ENCODE results near the gene DPYSL3. TPM values are rescaled to one million over a fixed set of nuclear protein-coding genes. Genes with fewer than 3 reads are reported as not detected.

Gene DPYSL3
- total and polyA plus RNA-seq, 5 donors from 2014 or later: 1.1 TPM; not detected in 4

DNA sequence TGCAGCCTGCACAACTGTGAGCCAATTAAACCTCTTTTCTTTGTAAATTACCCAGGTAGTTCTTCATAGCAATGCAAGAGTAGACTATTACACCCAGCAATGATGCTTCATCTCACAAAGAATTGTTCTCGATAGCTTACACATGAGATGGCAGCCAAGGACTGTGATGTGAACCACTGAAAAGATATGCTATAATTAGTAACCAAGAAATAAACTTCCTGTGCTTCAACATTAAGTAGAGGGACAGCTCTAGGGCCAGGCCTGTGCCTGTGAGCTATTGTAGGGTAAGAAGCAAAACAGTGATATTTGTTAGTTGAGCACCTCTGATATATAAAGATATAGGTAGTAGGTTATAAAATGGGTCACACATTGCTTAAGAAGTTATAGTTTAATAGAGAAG, 41.8 kb upstream of the DPYSL3 start:
- H3K36me3 ChIP-seq (ENCODE audit: control insufficient read depth, insufficient read depth, low read length): no peaks in the 10 kb centered on the region
- Mint-ChIP-seq H3K4me1 (no peaks in the 10 kb centered on the region), H3K9me3 (peaks cover 0 to 8% (median 3%) of the 10 kb centered on the region in 7 donors), H3K36me3 (no peaks in the 10 kb centered on the region), H3K27ac (no peak overlapping the region), H3K27me3 (no peaks in the 10 kb centered on the region), H3K4me3 (no peak overlapping the region)
- DNase-seq (no peak), ATAC-seq (ENCODE audit: low read depth in 2 of 2) (no peak)
- H3K27me3 ChIP-seq (ENCODE audit: control insufficient read depth, insufficient read depth, low read length): no peaks in the 10 kb centered on the region
- no peak overlapping the region for H3K27ac ChIP-seq (ENCODE audit: insufficient read depth, low read length, poor library complexity, severe bottlenecking)
- H3K4me1 ChIP-seq (ENCODE audit: control insufficient read depth, insufficient read depth, low read length, poor library complexity, severe bottlenecking): no peaks in the 10 kb centered on the region
- no peaks in the 10 kb centered on the region for H3K9me3 ChIP-seq (ENCODE audit: control insufficient read depth in 2 of 2, low read length in 2 of 2)
- H3K4me3 ChIP-seq (ENCODE audit: low read depth, low read length): no peak overlapping the region

DNA sequence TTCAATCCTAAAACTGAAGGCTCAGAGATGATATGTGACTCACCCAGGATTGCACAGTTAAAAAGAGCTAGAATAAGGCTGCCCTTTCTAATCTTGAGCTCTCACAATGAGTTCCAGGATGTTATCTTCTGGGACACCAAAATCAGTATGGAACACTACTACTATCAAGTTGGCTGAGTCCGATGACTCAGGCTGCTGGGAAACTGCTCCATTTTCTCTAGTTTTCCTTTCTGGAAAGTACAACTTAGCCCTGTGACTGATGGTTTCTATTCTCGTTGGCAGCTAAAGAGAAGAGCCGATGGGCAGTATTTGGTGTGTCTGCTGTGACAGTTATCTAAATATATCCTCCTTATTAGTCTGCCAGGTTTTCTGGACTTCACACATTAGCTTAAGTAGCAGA, 37.9 kb upstream of the DPYSL3 start:
- Mint-ChIP-seq H3K36me3 (no peaks in the 10 kb centered on the region), H3K27me3 (no peaks in the 10 kb centered on the region), H3K4me1 (peaks cover 0 to 4% (median 0%) of the 10 kb centered on the region in 4 donors), H3K4me3 (no peak overlapping the region), H3K9me3 (peaks cover 0 to 8% (median 3%) of the 10 kb centered on the region in 7 donors), H3K27ac (no peak overlapping the region)
- no peak overlapping the region for H3K27ac ChIP-seq (ENCODE audit: insufficient read depth, low read length, poor library complexity, severe bottlenecking)
- no peaks in the 10 kb centered on the region for H3K36me3 ChIP-seq (ENCODE audit: control insufficient read depth, insufficient read depth, low read length)
- H3K4me3 ChIP-seq (ENCODE audit: low read depth, low read length): no peak overlapping the region
- no peaks in the 10 kb centered on the region for H3K4me1 ChIP-seq (ENCODE audit: control insufficient read depth, insufficient read depth, low read length, poor library complexity, severe bottlenecking)
- DNase-seq (no peak), ATAC-seq (ENCODE audit: low read depth in 2 of 2) (no peak)
- no peaks in the 10 kb centered on the region for H3K27me3 ChIP-seq (ENCODE audit: control insufficient read depth, insufficient read depth, low read length)
- no peaks in the 10 kb centered on the region for H3K9me3 ChIP-seq (ENCODE audit: control insufficient read depth in 2 of 2, low read length in 2 of 2)

DNA sequence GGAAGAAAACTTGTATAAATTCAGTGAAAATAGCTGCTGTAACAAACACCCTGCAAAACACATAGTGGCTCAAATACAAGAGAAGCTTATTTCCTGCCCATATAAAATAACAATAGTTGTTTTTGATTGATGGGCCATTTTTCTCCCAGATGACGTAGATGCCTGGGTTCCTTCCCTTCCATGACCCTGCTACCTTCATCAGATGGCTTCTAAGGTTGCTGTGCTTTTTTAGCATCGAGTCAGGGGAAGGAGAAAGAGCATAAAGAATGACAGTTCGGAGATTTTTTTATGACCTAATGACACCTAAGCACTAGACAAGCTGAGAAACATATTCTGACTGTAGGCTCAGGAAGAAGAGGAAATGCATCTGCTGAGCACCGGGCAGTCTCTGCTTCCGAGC, 34.7 kb upstream of the DPYSL3 start:
- Histone ChIP-seq H3K36me3 (ENCODE audit: control insufficient read depth, insufficient read depth, low read length) (no peaks in the 10 kb centered on the region), H3K4me1 (ENCODE audit: control insufficient read depth, insufficient read depth, low read length, poor library complexity, severe bottlenecking) (no peaks in the 10 kb centered on the region), H3K27ac (ENCODE audit: insufficient read depth, low read length, poor library complexity, severe bottlenecking) (no peak overlapping the region), H3K4me3 (ENCODE audit: low read depth, low read length) (no peak overlapping the region), H3K27me3 (ENCODE audit: control insufficient read depth, insufficient read depth, low read length) (no peaks in the 10 kb centered on the region), H3K9me3 (ENCODE audit: control insufficient read depth in 2 of 2, low read length in 2 of 2) (no peaks in the 10 kb centered on the region)
- H3K27me3 Mint-ChIP-seq: no peaks in the 10 kb centered on the region
- no peak overlapping the region for H3K27ac Mint-ChIP-seq
- ATAC-seq (ENCODE audit: low read depth in 2 of 2) (no peak), DNase-seq (no peak)
- H3K9me3 Mint-ChIP-seq: peaks cover 0 to 3% (median 0%) of the 10 kb centered on the region in 7 donors
- peaks cover 0 to 4% (median 0%) of the 10 kb centered on the region in 4 donors for H3K4me1 Mint-ChIP-seq
- no peak overlapping the region for H3K4me3 Mint-ChIP-seq
- H3K36me3 Mint-ChIP-seq: no peaks in the 10 kb centered on the region

DNA sequence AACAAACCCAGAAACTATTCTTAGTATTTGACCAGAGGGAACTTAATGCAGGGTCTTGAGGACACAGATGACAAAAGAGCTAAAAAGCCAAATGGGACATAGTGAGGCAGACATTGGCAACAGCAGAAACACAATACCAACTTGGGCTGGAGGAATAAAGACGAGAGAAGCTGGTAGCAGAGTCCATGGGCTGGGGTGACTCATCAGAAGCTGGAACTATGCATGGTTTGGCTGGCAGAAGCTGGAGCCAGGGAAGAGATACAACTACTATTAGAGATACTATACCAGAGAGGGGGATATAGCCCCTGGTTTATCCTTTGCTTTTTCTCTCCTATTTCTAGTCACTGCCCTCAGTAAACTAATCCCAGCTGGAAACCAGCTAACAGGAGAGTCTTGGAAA, 29.2 kb upstream of the DPYSL3 start:
- Histone ChIP-seq H3K4me3 (ENCODE audit: low read depth, low read length) (no peak overlapping the region), H3K9me3 (ENCODE audit: control insufficient read depth in 2 of 2, low read length in 2 of 2) (no peaks in the 10 kb centered on the region), H3K36me3 (ENCODE audit: control insufficient read depth, insufficient read depth, low read length) (no peaks in the 10 kb centered on the region), H3K4me1 (ENCODE audit: control insufficient read depth, insufficient read depth, low read length, poor library complexity, severe bottlenecking) (no peaks in the 10 kb centered on the region), H3K27me3 (ENCODE audit: control insufficient read depth, insufficient read depth, low read length) (no peaks in the 10 kb centered on the region), H3K27ac (ENCODE audit: insufficient read depth, low read length, poor library complexity, severe bottlenecking) (no peak overlapping the region)
- H3K4me3 Mint-ChIP-seq: no peak overlapping the region
- no peak overlapping the region for H3K27ac Mint-ChIP-seq
- no peaks in the 10 kb centered on the region for H3K27me3 Mint-ChIP-seq
- H3K36me3 Mint-ChIP-seq: no peaks in the 10 kb centered on the region
- H3K4me1 Mint-ChIP-seq: peaks cover 0 to 4% (median 0%) of the 10 kb centered on the region in 4 donors
- H3K9me3 Mint-ChIP-seq: peaks cover 0 to 3% (median 0%) of the 10 kb centered on the region in 7 donors
- ATAC-seq (ENCODE audit: low read depth in 2 of 2) (no peak), DNase-seq (no peak)

DNA sequence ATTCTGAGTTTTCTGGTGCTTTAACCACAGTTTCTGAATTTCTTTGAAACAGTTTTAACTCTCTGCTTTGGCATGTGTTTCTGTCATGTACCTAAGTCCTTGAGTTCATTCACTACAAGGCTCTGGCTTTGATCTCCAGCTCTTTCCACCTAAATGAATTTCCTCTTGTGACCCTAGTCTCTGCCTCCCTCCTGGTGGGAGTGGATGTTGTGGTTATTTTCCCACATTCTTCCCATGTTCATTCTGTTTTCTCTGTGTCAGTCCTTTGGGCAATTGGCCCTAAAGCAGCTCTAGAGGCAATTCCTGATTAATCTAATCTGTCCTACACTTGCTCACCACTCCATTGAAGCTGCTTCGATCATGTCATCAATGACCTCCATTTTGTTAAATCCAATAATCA, 28.4 kb upstream of the DPYSL3 start:
- Histone ChIP-seq H3K9me3 (ENCODE audit: control insufficient read depth in 2 of 2, low read length in 2 of 2) (no peaks in the 10 kb centered on the region), H3K27ac (ENCODE audit: insufficient read depth, low read length, poor library complexity, severe bottlenecking) (no peak overlapping the region), H3K36me3 (ENCODE audit: control insufficient read depth, insufficient read depth, low read length) (no peaks in the 10 kb centered on the region), H3K4me3 (ENCODE audit: low read depth, low read length) (no peak overlapping the region), H3K27me3 (ENCODE audit: control insufficient read depth, insufficient read depth, low read length) (no peaks in the 10 kb centered on the region), H3K4me1 (ENCODE audit: control insufficient read depth, insufficient read depth, low read length, poor library complexity, severe bottlenecking) (no peaks in the 10 kb centered on the region)
- ATAC-seq (ENCODE audit: low read depth in 2 of 2): no peak
- Mint-ChIP-seq H3K27me3 (no peaks in the 10 kb centered on the region), H3K36me3 (no peaks in the 10 kb centered on the region), H3K4me1 (no peaks in the 10 kb centered on the region), H3K4me3 (no peak overlapping the region), H3K27ac (no peak overlapping the region), H3K9me3 (peaks cover 0 to 3% (median 0%) of the 10 kb centered on the region in 7 donors)
- DNase-seq: no peak

DNA sequence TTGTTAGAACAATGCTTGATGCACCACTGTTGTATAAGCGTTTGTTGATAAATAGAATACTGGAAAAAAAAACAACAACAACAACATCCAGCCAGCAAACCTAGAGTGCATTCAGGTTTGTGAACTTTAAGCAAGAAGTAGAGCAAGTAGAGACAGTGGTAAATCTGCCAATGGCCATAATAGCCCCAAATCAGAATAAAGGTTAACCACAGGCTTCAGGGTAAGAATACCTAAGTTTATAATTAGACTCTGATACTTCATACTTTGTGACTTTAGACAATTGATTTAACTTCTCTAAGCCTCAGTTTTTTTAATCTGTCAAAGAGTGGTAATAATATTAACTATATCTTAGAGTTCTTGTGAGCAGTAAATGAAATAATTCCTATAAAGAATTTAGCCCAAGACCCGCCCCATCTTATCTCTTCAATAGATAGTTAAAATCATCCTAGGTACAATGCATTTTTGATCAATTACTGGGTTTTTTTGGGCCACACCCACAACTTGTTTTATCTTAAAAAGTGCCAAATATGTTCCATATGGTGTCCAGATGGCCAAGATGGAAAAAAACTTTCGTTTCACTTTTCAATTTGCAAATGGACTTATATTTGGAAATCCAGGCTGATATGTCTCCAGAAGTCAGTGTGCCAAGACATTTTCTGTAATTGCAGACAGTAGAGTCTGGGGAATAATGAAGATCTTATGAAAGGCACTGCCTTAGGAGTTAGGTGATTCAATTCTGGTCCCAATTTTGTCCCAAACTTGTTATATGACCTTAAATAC, 24.5 kb upstream of the DPYSL3 start:
- Histone ChIP-seq H3K36me3 (ENCODE audit: control insufficient read depth, insufficient read depth, low read length) (no peaks in the 10 kb centered on the region), H3K4me1 (ENCODE audit: control insufficient read depth, insufficient read depth, low read length, poor library complexity, severe bottlenecking) (no peaks in the 10 kb centered on the region), H3K27ac (ENCODE audit: insufficient read depth, low read length, poor library complexity, severe bottlenecking) (no peak overlapping the region), H3K27me3 (ENCODE audit: control insufficient read depth, insufficient read depth, low read length) (no peaks in the 10 kb centered on the region), H3K9me3 (ENCODE audit: control insufficient read depth in 2 of 2, low read length in 2 of 2) (no peaks in the 10 kb centered on the region), H3K4me3 (ENCODE audit: low read depth, low read length) (no peak overlapping the region)
- H3K4me1 Mint-ChIP-seq: no peaks in the 10 kb centered on the region
- no peak for DNase-seq
- ATAC-seq (ENCODE audit: low read depth in 2 of 2): no peak
- no peak overlapping the region for H3K4me3 Mint-ChIP-seq
- H3K36me3 Mint-ChIP-seq: no peaks in the 10 kb centered on the region
- H3K27ac Mint-ChIP-seq: no peak overlapping the region
- H3K9me3 Mint-ChIP-seq: peaks cover 0 to 4% (median 2%) of the 10 kb centered on the region in 7 donors
- H3K27me3 Mint-ChIP-seq: no peaks in the 10 kb centered on the region

DNA sequence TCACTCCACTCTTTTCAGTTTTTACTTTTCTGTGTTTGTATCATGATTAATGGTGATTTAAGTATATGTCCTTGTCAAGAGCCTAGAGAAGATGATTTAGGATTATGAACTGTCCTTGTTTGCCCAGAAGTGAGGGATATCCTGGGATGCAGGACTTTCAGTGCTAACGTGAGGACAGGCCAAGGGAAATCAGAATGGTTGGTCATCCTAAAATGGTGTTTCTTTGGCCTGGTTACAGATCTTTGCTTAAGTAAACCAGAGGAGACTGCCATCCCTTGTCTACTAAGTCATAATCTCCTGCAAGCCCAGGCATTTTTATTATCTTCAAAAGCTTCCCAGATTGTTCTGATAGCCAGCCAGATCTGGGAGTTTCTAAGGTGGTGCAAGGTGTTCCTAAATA, 22.3 kb upstream of the DPYSL3 start:
- H3K4me1 Mint-ChIP-seq: no peaks in the 10 kb centered on the region
- no peaks in the 10 kb centered on the region for H3K27me3 Mint-ChIP-seq
- H3K4me1 ChIP-seq (ENCODE audit: control insufficient read depth, insufficient read depth, low read length, poor library complexity, severe bottlenecking): no peaks in the 10 kb centered on the region
- no peak overlapping the region for H3K4me3 Mint-ChIP-seq
- peaks cover 0 to 6% (median 3%) of the 10 kb centered on the region in 7 donors for H3K9me3 Mint-ChIP-seq
- H3K4me3 ChIP-seq (ENCODE audit: low read depth, low read length): no peak overlapping the region
- ATAC-seq (ENCODE audit: low read depth in 2 of 2): no peak
- H3K27ac ChIP-seq (ENCODE audit: insufficient read depth, low read length, poor library complexity, severe bottlenecking): no peak overlapping the region
- no peaks in the 10 kb centered on the region for H3K36me3 Mint-ChIP-seq
- H3K9me3 ChIP-seq (ENCODE audit: control insufficient read depth in 2 of 2, low read length in 2 of 2): no peaks in the 10 kb centered on the region
- H3K27ac Mint-ChIP-seq: no peak overlapping the region
- no peaks in the 10 kb centered on the region for H3K36me3 ChIP-seq (ENCODE audit: control insufficient read depth, insufficient read depth, low read length)
- H3K27me3 ChIP-seq (ENCODE audit: control insufficient read depth, insufficient read depth, low read length): no peaks in the 10 kb centered on the region
- DNase-seq: no peak

All from CD4-positive, CD25-positive, alpha-beta regulatory T cell (primary cell).